GM12878 (cell line): ENCODE results near the gene MOGAT1. TPM values are rescaled to one million over a fixed set of nuclear protein-coding genes. Genes with fewer than 3 reads are reported as not detected.

ENCODE experiments used
- ATAC-seq: fragments of 200-7000 bp; cut with Tn5 transposase; 3 replicates; pipeline ENCODE4 v1.9.1; 2020; ENCODE audit warnings: mild to moderate bottlenecking, moderate library complexity
- BruUV-seq: library from RNA; stranded (reverse); fragments of 400-500 nt; replicated peaks from 2 replicates; lab custom pipeline; 2021; lab: Mats Ljungman, UMichigan
- CTCF ChIA-PET: fragments of 300-600 bp; sonication (Branson Sonifier 250); formaldehyde crosslinking; extraction: SDS; loops from one replicate; lab custom pipeline; 2021; ENCODE audit warnings: inconsistent platforms; lab: Yijun Ruan, JAX
- POLR2A ChIA-PET: fragments of 350-600 bp; formaldehyde crosslinking; extraction: SDS; loops from one replicate; lab custom pipeline; 2021; ENCODE audit warnings: inconsistent platforms; lab: Charles Lee
- RAD21 ChIA-PET: fragments of 300-600 bp; sonication (Branson Sonifier 250); formaldehyde crosslinking; loops from one replicate; lab custom pipeline; 2023; ENCODE audit warnings: antibody characterized with exemption; ENCODE audit not compliant: unreplicated experiment; lab: Charles Lee
- SMC1A ChIA-PET: fragments of 300-600 bp; sonication (Branson Sonifier 250); formaldehyde crosslinking; loops from one replicate; lab custom pipeline; 2023; ENCODE audit not compliant: unreplicated experiment, uncharacterized antibody; lab: Charles Lee
- DNase-seq: peaks from one replicate; pipeline ENCODE4 v3.0.0-alpha.2; 2011; ENCODE audit warnings: low read depth, low spot score
- FAIRE-seq: peaks from 3 replicates; lab custom pipeline; 2011; peaks lifted over from hg19 to GRCh38; lab: Jason Lieb, UNC
- H2AFZ ChIP-seq: 2 replicates; pipeline ENCODE4 v1.6.0; 2011; ENCODE audit warnings: low read depth, low read length, control low read depth; ENCODE audit not compliant: control insufficient read depth
- H3K27ac ChIP-seq: 2 replicates; pipeline ENCODE4 v1.5.1; 2011; ENCODE audit warnings: control low read depth; ENCODE audit not compliant: control insufficient read depth, insufficient read depth
- H3K27me3 ChIP-seq, 2 experiments: replicated peaks in 1 of 2; 2 replicates each; pipeline versions ENCODE4 v1.6.0 to v1.6.1; 2011; ENCODE audit warnings: low read length in 1 of 2; ENCODE audit not compliant: control insufficient read depth in 2 of 2, insufficient read depth in 2 of 2
- H3K36me3 ChIP-seq, 2 experiments: 2 replicates each; pipeline ENCODE4 v1.5.1; 2011; ENCODE audit warnings: low read length in 1 of 2; ENCODE audit not compliant: control insufficient read depth in 2 of 2, insufficient read depth in 2 of 2
- H3K4me1 ChIP-seq: 2 replicates; pipeline ENCODE4 v1.6.1; 2011; ENCODE audit warnings: mild to moderate bottlenecking, low read length, moderate library complexity, mixed read lengths; ENCODE audit not compliant: control insufficient read depth, insufficient read depth
- H3K4me2 ChIP-seq: 2 replicates; pipeline ENCODE4 v1.6.0; 2011; ENCODE audit warnings: control low read depth; ENCODE audit not compliant: control insufficient read depth, insufficient read depth
- H3K4me3 ChIP-seq: fragments of 200-600 bp; sonication (generic); 2 replicates; pipeline ENCODE4 v1.5.1; 2016
- H3K79me2 ChIP-seq: 2 replicates; pipeline ENCODE4 v1.6.0; 2011; ENCODE audit warnings: low read length; ENCODE audit not compliant: control insufficient read depth, insufficient read depth
- H3K9ac ChIP-seq: 2 replicates; pipeline ENCODE4 v1.8.0; 2011; ENCODE audit warnings: low read length, control low read depth, mixed read lengths; ENCODE audit not compliant: control insufficient read depth, insufficient read depth
- H3K9me3 ChIP-seq: replicated peaks from 3 replicates; pipeline ENCODE4 v1.5.1; 2011; ENCODE audit warnings: mild to moderate bottlenecking, low read length; ENCODE audit not compliant: control insufficient read depth, insufficient read depth
- H4K20me1 ChIP-seq: 2 replicates; pipeline ENCODE4 v1.6.0; 2011; ENCODE audit not compliant: control insufficient read depth, insufficient read depth
- CEBPB ChIP-seq, 2 experiments: fragments of 150-350 bp in 1 of 2; IDR thresholded peaks; 2 replicates each; pipeline ENCODE4 v1.6.1; 2012 to 2014; ENCODE audit warnings: low read depth in 2 of 2, low read length in 2 of 2, borderline replicate concordance in 1 of 2, inconsistent platforms in 1 of 2
- CHD2 ChIP-seq: IDR thresholded peaks from 2 replicates; pipeline ENCODE4 v1.6.1; 2011; ENCODE audit warnings: low read depth, low read length, improper control_type of control experiment, borderline replicate concordance
- POU2F2 ChIP-seq: IDR thresholded peaks from 3 replicates; pipeline ENCODE4 v1.6.1; 2011; ENCODE audit warnings: low read depth, mild to moderate bottlenecking, low read length, borderline replicate concordance
- RBBP5 ChIP-seq: fragments of 200-600 bp; sonication (generic); conservative IDR thresholded peaks from 2 replicates; pipeline ENCODE4 v1.6.1; 2016
- SREBF1 ChIP-seq: IDR thresholded peaks from 2 replicates; pipeline ENCODE4 v1.6.1; 2012; ENCODE audit warnings: mild to moderate bottlenecking, low read length
- SREBF2 ChIP-seq: IDR thresholded peaks from 2 replicates; pipeline ENCODE4 v1.6.1; 2012; ENCODE audit warnings: mild to moderate bottlenecking, low read length
- ZNF217 ChIP-seq: fragments of 450-650 bp; IDR thresholded peaks from 2 replicates; pipeline ENCODE4 v1.6.1; 2017; ENCODE audit warnings: antibody characterized with exemption, mild to moderate bottlenecking
- ZNF24 ChIP-seq: fragments of 450-650 bp; IDR thresholded peaks from 2 replicates; pipeline ENCODE4 v1.6.1; 2017; ENCODE audit warnings: antibody characterized with exemption, mild to moderate bottlenecking
- ZNF384 ChIP-seq: IDR thresholded peaks from 2 replicates; pipeline ENCODE4 v1.6.1; 2012; ENCODE audit warnings: low read depth, mild to moderate bottlenecking, low read length, improper control_type of control experiment, borderline replicate concordance
- in situ Hi-C: fragments of 300-500 bp; cut with MboI; formaldehyde crosslinking; loops from 9 replicates; pipeline ENCODE4 v1.14.3; 2018; ENCODE audit warnings: mixed read lengths
- intact Hi-C: fragments of 100-400 bp; cut with micrococcal nuclease; formaldehyde crosslinking; loops from one replicate; pipeline ENCODE4 v1.14.2; 2022; ENCODE audit not compliant: unreplicated experiment
- polyA plus RNA-seq, 11 experiments: library from polyadenylated mRNA; depleted of rRNA in 4 of 11; unstranded in 6 of 11; stranded (reverse) in 5 of 11; fragments of >200 nt; fragmentation: Nextera tagmentation in 4 of 11; fragmentation: Illumina TruSeq in 1 of 11; extraction: Ambion mirVana in 4 of 11; extraction: Trizol in 1 of 11; gene quantifications; 1 replicate in 1 of 11; 2 replicates in 10 of 11; pipeline versions ENCODE4 v1.2.1 to v1.2.3, GENCODE V29; 2011 to 2016; ENCODE audit warnings: inconsistent platforms in 2 of 11, missing spikeins in 2 of 11, low read depth in 1 of 11
- total RNA-seq, 4 experiments: library from RNA; depleted of rRNA in 3 of 4; stranded (reverse); fragments of >200 nt in 3 of 4; fragmentation: Illumina TruSeq in 1 of 4; extraction: Trizol in 1 of 4; gene quantifications; 2 replicates each; pipeline versions ENCODE4 v1.2.1 to v1.2.3, GENCODE V29; 2013 to 2021
- TF ChIP-seq, protein P1 (sequence below): fragments of 450-650 bp; IDR thresholded peaks from 2 replicates; pipeline ENCODE4 v1.6.1; 2016; ENCODE audit warnings: mild to moderate bottlenecking

The MOGAT1 gene
- total and polyA plus RNA-seq, 10 of the 15 experiments (the other 5 are each of a cell fraction or from before 2014, with no cell fraction given): not detected

DNA sequence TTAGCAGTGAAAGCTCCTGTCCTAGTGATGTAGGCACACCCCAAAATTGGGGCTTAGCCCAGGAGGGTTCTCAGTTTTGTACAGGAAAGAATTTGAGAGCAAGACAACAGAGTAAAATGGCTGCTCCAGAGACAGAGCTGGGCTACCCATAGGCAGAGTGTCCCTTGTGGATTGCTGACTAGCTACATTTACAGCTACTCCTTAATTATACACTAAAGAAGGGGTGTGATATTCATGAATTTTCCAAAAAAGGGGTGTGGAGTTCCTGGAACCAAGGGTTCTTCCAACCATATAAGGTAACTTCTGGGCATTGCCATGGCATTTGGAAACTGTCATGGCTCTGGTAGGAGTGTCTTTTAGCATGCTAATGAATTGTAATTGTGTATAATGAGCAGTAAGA, 52.8 kb downstream of the MOGAT1 start:
- Histone ChIP-seq H3K9ac (no peak overlapping the region), H3K4me3 (no peak overlapping the region), H3K27ac (no peak overlapping the region), H3K9me3 (peaks cover 9% of the 10 kb centered on the region; the same call in 2 of the 3 replicates), H3K36me3 (no peaks in the 10 kb centered on the region), H3K27me3 (no peaks in the 10 kb centered on the region), H3K79me2 (no peaks in the 10 kb centered on the region), H3K4me2 (no peak overlapping the region), H3K4me1 (peaks cover 14% of the 10 kb centered on the region), H4K20me1 (no peaks in the 10 kb centered on the region), H2AFZ (no peak overlapping the region)
- DNase-seq: no peak
- CTCF ChIA-PET: interaction anchor here (1.4 to 1.6 kb wide), 2 partner anchors 15 to 16 kb away, joined by 3 to 4 read pairs; no protein-coding TSS in a partner anchor
- BruUV-seq: no TSS peak
- intact Hi-C loops: no loop called here
- SMC1A ChIA-PET: interaction anchor here (0.9 kb wide), 1 partner anchor 11 kb away, joined by 4 read pairs; no protein-coding TSS in a partner anchor
- in situ Hi-C loops: no loop called here
- RAD21 ChIA-PET: no interaction called here
- FAIRE-seq: no peak
- POLR2A ChIA-PET: no interaction called here
- no peak for ATAC-seq
- no peak for TF ChIP-seq ZNF24
- TF ChIP-seq RBBP5: no peak
- no peak for TF ChIP-seq SREBF1
- no peak for TF ChIP-seq ZNF384
- TF ChIP-seq ZNF217: no peak
- TF ChIP-seq CHD2: no peak
- TF ChIP-seq SREBF2: no peak
- no peak for TF ChIP-seq POU2F2
- TF ChIP-seq CEBPB (IDR thresholded peaks at IDR 0.05; ENCODE audit: borderline replicate concordance in 1 of 2, low read depth in 2 of 2, low read length in 2 of 2): no peak
- TF ChIP-seq, protein P1, sequence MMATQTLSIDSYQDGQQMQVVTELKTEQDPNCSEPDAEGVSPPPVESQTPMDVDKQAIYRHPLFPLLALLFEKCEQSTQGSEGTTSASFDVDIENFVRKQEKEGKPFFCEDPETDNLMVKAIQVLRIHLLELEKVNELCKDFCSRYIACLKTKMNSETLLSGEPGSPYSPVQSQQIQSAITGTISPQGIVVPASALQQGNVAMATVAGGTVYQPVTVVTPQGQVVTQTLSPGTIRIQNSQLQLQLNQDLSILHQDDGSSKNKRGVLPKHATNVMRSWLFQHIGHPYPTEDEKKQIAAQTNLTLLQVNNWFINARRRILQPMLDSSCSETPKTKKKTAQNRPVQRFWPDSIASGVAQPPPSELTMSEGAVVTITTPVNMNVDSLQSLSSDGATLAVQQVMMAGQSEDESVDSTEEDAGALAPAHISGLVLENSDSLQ: no peak
